ENCODE data around the gene SDC4.

DNA sequence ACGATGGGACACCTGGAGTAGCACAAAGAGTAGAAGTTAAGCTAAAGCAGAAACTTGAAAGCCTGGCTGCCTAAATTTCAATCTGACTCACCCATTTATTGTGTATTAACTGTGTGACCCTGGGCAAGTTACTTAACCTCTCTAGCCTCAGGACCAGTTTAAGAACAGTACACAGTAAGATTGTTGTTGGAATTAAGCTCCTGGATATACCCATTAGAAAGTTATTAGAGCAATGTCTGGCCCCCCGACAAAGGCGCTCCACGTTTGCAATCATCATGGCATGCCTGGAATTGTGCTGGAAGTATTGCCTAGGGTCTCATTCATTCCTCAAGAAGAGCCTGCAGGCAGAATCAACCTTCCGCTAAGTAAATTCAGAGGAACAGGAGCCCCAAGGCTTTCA, 1.4 kb downstream of the SDC4 start:
- TF ChIP-seq FOXM1 (IDR thresholded peaks at IDR 0.05; ENCODE audit: low read depth) (no peak), NFIC (IDR thresholded peaks at IDR 0.05; ENCODE audit: borderline replicate concordance) (no peak), GATA2 (CRISPR knock-in tag; IDR thresholded peaks at IDR 0.05) (no peak), YY1 (IDR thresholded peaks at IDR 0.05; ENCODE audit: low read depth) (no peak), MEF2A (IDR thresholded peaks at IDR 0.05; ENCODE audit: borderline replicate concordance, low read depth) (no peak), POLR2AphosphoS5 (IDR thresholded peaks at IDR 0.05; ENCODE audit: low read depth, low read length) (no peak)
- TF ChIP-seq, protein P1, sequence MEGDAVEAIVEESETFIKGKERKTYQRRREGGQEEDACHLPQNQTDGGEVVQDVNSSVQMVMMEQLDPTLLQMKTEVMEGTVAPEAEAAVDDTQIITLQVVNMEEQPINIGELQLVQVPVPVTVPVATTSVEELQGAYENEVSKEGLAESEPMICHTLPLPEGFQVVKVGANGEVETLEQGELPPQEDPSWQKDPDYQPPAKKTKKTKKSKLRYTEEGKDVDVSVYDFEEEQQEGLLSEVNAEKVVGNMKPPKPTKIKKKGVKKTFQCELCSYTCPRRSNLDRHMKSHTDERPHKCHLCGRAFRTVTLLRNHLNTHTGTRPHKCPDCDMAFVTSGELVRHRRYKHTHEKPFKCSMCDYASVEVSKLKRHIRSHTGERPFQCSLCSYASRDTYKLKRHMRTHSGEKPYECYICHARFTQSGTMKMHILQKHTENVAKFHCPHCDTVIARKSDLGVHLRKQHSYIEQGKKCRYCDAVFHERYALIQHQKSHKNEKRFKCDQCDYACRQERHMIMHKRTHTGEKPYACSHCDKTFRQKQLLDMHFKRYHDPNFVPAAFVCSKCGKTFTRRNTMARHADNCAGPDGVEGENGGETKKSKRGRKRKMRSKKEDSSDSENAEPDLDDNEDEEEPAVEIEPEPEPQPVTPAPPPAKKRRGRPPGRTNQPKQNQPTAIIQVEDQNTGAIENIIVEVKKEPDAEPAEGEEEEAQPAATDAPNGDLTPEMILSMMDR (IDR thresholded peaks at IDR 0.05): no peak
- TF ChIP-seq, protein P2, sequence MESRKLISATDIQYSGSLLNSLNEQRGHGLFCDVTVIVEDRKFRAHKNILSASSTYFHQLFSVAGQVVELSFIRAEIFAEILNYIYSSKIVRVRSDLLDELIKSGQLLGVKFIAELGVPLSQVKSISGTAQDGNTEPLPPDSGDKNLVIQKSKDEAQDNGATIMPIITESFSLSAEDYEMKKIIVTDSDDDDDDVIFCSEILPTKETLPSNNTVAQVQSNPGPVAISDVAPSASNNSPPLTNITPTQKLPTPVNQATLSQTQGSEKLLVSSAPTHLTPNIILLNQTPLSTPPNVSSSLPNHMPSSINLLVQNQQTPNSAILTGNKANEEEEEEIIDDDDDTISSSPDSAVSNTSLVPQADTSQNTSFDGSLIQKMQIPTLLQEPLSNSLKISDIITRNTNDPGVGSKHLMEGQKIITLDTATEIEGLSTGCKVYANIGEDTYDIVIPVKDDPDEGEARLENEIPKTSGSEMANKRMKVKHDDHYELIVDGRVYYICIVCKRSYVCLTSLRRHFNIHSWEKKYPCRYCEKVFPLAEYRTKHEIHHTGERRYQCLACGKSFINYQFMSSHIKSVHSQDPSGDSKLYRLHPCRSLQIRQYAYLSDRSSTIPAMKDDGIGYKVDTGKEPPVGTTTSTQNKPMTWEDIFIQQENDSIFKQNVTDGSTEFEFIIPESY (IDR thresholded peaks at IDR 0.05; ENCODE audit: borderline replicate concordance, low read depth): no peak
- TF ChIP-seq, protein P3, sequence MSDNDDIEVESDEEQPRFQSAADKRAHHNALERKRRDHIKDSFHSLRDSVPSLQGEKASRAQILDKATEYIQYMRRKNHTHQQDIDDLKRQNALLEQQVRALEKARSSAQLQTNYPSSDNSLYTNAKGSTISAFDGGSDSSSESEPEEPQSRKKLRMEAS (IDR thresholded peaks at IDR 0.05; ENCODE audit: low read depth): no peak
- TF ChIP-seq, protein P4, sequence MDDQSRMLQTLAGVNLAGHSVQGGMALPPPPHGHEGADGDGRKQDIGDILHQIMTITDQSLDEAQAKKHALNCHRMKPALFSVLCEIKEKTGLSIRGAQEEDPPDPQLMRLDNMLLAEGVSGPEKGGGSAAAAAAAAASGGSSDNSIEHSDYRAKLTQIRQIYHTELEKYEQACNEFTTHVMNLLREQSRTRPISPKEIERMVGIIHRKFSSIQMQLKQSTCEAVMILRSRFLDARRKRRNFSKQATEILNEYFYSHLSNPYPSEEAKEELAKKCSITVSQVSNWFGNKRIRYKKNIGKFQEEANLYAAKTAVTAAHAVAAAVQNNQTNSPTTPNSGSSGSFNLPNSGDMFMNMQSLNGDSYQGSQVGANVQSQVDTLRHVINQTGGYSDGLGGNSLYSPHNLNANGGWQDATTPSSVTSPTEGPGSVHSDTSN (IDR thresholded peaks at IDR 0.05): no peak
